ENCODE data around the gene ELL. TPM values are rescaled to one million over a fixed set of nuclear protein-coding genes. Genes with fewer than 3 reads are reported as not detected.

Gene ELL
- total RNA-seq, 1 experiment from 2014 or later = 21.0 TPM

DNA sequence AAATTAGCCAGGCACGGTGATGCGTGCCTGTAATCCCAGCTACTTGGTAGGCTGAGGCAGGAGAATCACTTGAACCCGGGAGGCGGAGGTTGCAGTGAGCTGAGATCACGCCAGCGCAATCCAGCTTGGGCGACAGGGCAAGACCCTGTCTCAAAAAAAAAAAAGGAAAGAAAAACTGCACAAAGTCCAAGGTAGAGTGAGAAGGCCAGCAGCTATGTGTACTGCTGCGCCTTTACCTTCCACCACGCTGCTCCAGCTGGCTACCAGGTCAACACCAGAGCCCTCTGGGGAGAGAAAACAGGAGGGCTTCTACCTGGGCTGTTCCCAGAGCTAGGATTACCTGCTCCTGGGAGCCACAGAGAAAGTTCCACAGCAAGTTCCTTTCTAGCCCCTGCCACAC, 3.2 kb downstream of the ELL start:
- Histone ChIP-seq H3K36me3 (ENCODE audit: low read depth, low read length) (0 out of 2 replicates have a peak, but pooled peaks cover 3% of the 10 kb centered on the region), H3K9me2 (replicated peaks; ENCODE audit: low read length) (no peaks in the 10 kb centered on the region), H3F3A (ENCODE audit: low read length, unreplicated experiment) (no peaks in the 10 kb centered on the region), H3K4me2 (ENCODE audit: low read length) (no peak overlapping the region), H3K9me3 (ENCODE audit: low read length) (no peaks in the 10 kb centered on the region), H4K20me1 (ENCODE audit: low read length) (peaks cover 62% of the 10 kb centered on the region), H3K4me1 (ENCODE audit: insufficient read depth, low read length) (peaks cover 26% of the 10 kb centered on the region), H3K79me2 (ENCODE audit: low read length) (peaks cover 78% of the 10 kb centered on the region), H3K27me3 (ENCODE audit: low read length) (no peaks in the 10 kb centered on the region), H3K27ac (ENCODE audit: low read length) (no peak overlapping the region), H3K9ac (ENCODE audit: low read length) (no peak overlapping the region), H2AFZ (ENCODE audit: low read length) (no peak overlapping the region), H3K4me3 (ENCODE audit: low read length) (no peak overlapping the region)
- ChIA-PET CTCF (no interaction called here), POLR2A (ENCODE audit: unreplicated experiment) (interaction anchor here (0.6 kb wide), 1 partner anchor 102 kb away, joined by 5 read pairs; no protein-coding TSS in a partner anchor)
- BruUV-seq (replicated peaks) = no TSS peak
- no peak for DNase-seq
- no peak for ATAC-seq
- TF ChIP-seq EZH2 (IDR thresholded peaks at IDR 0.05; ENCODE audit: low read length, unreplicated experiment) (no peak), EZH2phosphoT487 (IDR thresholded peaks at IDR 0.05; ENCODE audit: borderline replicate concordance, low read length) (no peak), CTCF (conservative IDR thresholded peaks at IDR 0.05; ENCODE audit: low read depth, low read length) (no peak)
- intact Hi-C loops (cut with micrococcal nuclease) = no loop called here

GRCh38 chr19:18517606-18518005, 4.3 kb downstream of the ELL start:
- no peak overlapping the region for H3K9ac ChIP-seq (ENCODE audit: low read length)
- no peak overlapping the region for H3K27ac ChIP-seq (ENCODE audit: low read length)
- peaks cover 69% of the 10 kb centered on the region for H4K20me1 ChIP-seq (ENCODE audit: low read length)
- ChIA-PET POLR2A (ENCODE audit: unreplicated experiment) (no interaction called here), CTCF (no interaction called here)
- no peaks in the 10 kb centered on the region for H3K9me2 ChIP-seq (replicated peaks; ENCODE audit: low read length)
- no peak overlapping the region for H3K4me2 ChIP-seq (ENCODE audit: low read length)
- H3K9me3 ChIP-seq (ENCODE audit: low read length) = no peaks in the 10 kb centered on the region
- no peak overlapping the region for H2AFZ ChIP-seq (ENCODE audit: low read length)
- ATAC-seq (no peak), DNase-seq (no peak)
- H3K4me1 ChIP-seq (ENCODE audit: insufficient read depth, low read length) = peaks cover 24% of the 10 kb centered on the region
- no peak for TF ChIP-seq CTCF (conservative IDR thresholded peaks at IDR 0.05; ENCODE audit: low read depth, low read length)
- no peak for TF ChIP-seq EZH2phosphoT487 (IDR thresholded peaks at IDR 0.05; ENCODE audit: borderline replicate concordance, low read length)
- no peak overlapping the region for H3K4me3 ChIP-seq (ENCODE audit: low read length)
- peaks cover 88% of the 10 kb centered on the region for H3K79me2 ChIP-seq (ENCODE audit: low read length)
- no peaks in the 10 kb centered on the region for H3K27me3 ChIP-seq (ENCODE audit: low read length)
- no peaks in the 10 kb centered on the region for H3F3A ChIP-seq (ENCODE audit: low read length, unreplicated experiment)
- 0 out of 2 replicates have a peak, but pooled peaks cover 3% of the 10 kb centered on the region for H3K36me3 ChIP-seq (ENCODE audit: low read depth, low read length)
- BruUV-seq (replicated peaks) = no TSS peak
- intact Hi-C loops (cut with micrococcal nuclease) = no loop called here

GRCh38 chr19:18515959-18516358, 5.9 kb downstream of the ELL start:
- Histone ChIP-seq H3K9me3 (ENCODE audit: low read length) (no peaks in the 10 kb centered on the region), H3K27me3 (ENCODE audit: low read length) (no peaks in the 10 kb centered on the region), H3K36me3 (ENCODE audit: low read depth, low read length) (0 out of 2 replicates have a peak, but pooled peaks cover 3% of the 10 kb centered on the region), H4K20me1 (ENCODE audit: low read length) (peaks cover 73% of the 10 kb centered on the region), H3K9me2 (replicated peaks; ENCODE audit: low read length) (no peaks in the 10 kb centered on the region), H3K4me2 (ENCODE audit: low read length) (no peak overlapping the region), H3K4me3 (ENCODE audit: low read length) (no peak overlapping the region), H3K27ac (ENCODE audit: low read length) (no peak overlapping the region), H2AFZ (ENCODE audit: low read length) (no peak overlapping the region), H3F3A (ENCODE audit: low read length, unreplicated experiment) (no peaks in the 10 kb centered on the region), H3K79me2 (ENCODE audit: low read length) (peaks cover 94% of the 10 kb centered on the region), H3K9ac (ENCODE audit: low read length) (no peak overlapping the region), H3K4me1 (ENCODE audit: insufficient read depth, low read length) (peaks cover 23% of the 10 kb centered on the region)
- intact Hi-C loops (cut with micrococcal nuclease) = no loop called here
- DNase-seq (no peak), ATAC-seq (no peak)
- POLR2A ChIA-PET (ENCODE audit: unreplicated experiment) = no interaction called here
- no TSS peak for BruUV-seq (replicated peaks)
- TF ChIP-seq CTCF (conservative IDR thresholded peaks at IDR 0.05; ENCODE audit: low read depth, low read length) (no peak), EZH2 (IDR thresholded peaks at IDR 0.05; ENCODE audit: low read length, unreplicated experiment) (no peak), EZH2phosphoT487 (IDR thresholded peaks at IDR 0.05; ENCODE audit: borderline replicate concordance, low read length) (no peak)
- CTCF ChIA-PET = no interaction called here

Data from PC-3 (cell line).